ENCODE data around the gene OR2T11. TPM values are rescaled to one million over a fixed set of nuclear protein-coding genes. Genes with fewer than 3 reads are reported as not detected.
A peak's percentile ranks its signal among the peaks of the same experiment; 100 is the strongest.
"Not testable (repeated sequence)": the region's sequence is repeated elsewhere in the genome, so short reads cannot be mapped to it uniquely, and the experiment has no call there.

The OR2T11 gene
- total and polyA plus RNA-seq, 3 donors from 2014 or later = not detected

GRCh38 chr1:248590055-248590454 is 44.8 kb downstream of the OR2T11 start:
- WGBS, 2 donors = 59 to 74% methylated on average over 17 of the region's 17 CpGs

GRCh38 chr1:248589334-248589733 is 45.6 kb downstream of the OR2T11 start:
- H3K27ac ChIP-seq = no peak overlapping the region
- H3K9me3 ChIP-seq = no peaks in the 10 kb centered on the region
- H3K36me3 ChIP-seq (ENCODE audit: low read depth, missing control alignments) = no peaks in the 10 kb centered on the region
- 67 to 71% methylated on average over 3 of the region's 3 CpGs for WGBS, 2 donors
- no peak overlapping the region for H3K4me3 ChIP-seq
- no peaks in the 10 kb centered on the region for H3K4me1 ChIP-seq
- no peak for TF ChIP-seq CTCF (IDR thresholded peaks at IDR 0.05)
- TF ChIP-seq POLR2A (IDR thresholded peaks at IDR 0.05) = no peak
- no peak for DNase-seq
- no peaks in the 10 kb centered on the region for H3K27me3 ChIP-seq
- intact Hi-C loops (cut with DNase I; ENCODE audit: low total_unique reads) = no loop called here

More at GRCh38 chr1:248590055-248590454, 44.8 kb downstream of the OR2T11 start:
- TF ChIP-seq CTCF (IDR thresholded peaks at IDR 0.05) (no peak), POLR2A (IDR thresholded peaks at IDR 0.05) (no peak)
- Histone ChIP-seq H3K9me3 (no peaks in the 10 kb centered on the region), H3K4me1 (no peaks in the 10 kb centered on the region), H3K36me3 (ENCODE audit: low read depth, missing control alignments) (no peaks in the 10 kb centered on the region), H3K4me3 (peak overlapping the region in 1 of 2 donors; percentile 12), H3K27me3 (no peaks in the 10 kb centered on the region), H3K27ac (no peak overlapping the region)
- intact Hi-C loops (cut with DNase I; ENCODE audit: low total_unique reads) = no loop called here
- peak; percentile 17 for DNase-seq

GRCh38 chr1:248585266-248585665 is 49.6 kb downstream of the OR2T11 start:
- WGBS, 2 donors = 79 to 84% methylated on average over 3 of the region's 3 CpGs
- DNase-seq = no peak
- TF ChIP-seq CTCF (IDR thresholded peaks at IDR 0.05) = no peak
- no peak for TF ChIP-seq POLR2A (IDR thresholded peaks at IDR 0.05)
- H3K4me3 ChIP-seq = no peak overlapping the region
- no peak overlapping the region for H3K27ac ChIP-seq
- H3K4me1 ChIP-seq = no peaks in the 10 kb centered on the region
- H3K9me3 ChIP-seq = no peaks in the 10 kb centered on the region
- intact Hi-C loops (cut with DNase I; ENCODE audit: low total_unique reads) = no loop called here
- H3K27me3 ChIP-seq = no peaks in the 10 kb centered on the region
- no peaks in the 10 kb centered on the region for H3K36me3 ChIP-seq (ENCODE audit: low read depth, missing control alignments)

- no peak for TF ChIP-seq POLR2A (IDR thresholded peaks at IDR 0.05)
- TF ChIP-seq CTCF (IDR thresholded peaks at IDR 0.05) = no peak
These were observed 58.5 kb downstream of the OR2T11 start for GRCh38 chr1:248576260-248576980.

GRCh38 chr1:248574657-248575056 is 60.2 kb downstream of the OR2T11 start, which contains the start of gene OR2T34:
OR2T34 (minus strand) TSS chr1:248574757; CDS start chr1:248574757, 0 bp downstream.
- H3K9me3 ChIP-seq; H3K27ac ChIP-seq; H3K4me3 ChIP-seq; H3K36me3 ChIP-seq (ENCODE audit: low read depth, missing control alignments); intact Hi-C loops (cut with DNase I; ENCODE audit: low total_unique reads); H3K27me3 ChIP-seq; DNase-seq; H3K4me1 ChIP-seq: not testable (repeated sequence)
- WGBS, 2 donors = 85 to 90% methylated on average over 3 of the region's 3 CpGs

More at GRCh38 chr1:248576260-248576980, 58.5 kb downstream of the OR2T11 start:
- no peaks in the 10 kb centered on the region for H3K9me3 ChIP-seq
- no peaks in the 10 kb centered on the region for H3K27me3 ChIP-seq
- H3K4me1 ChIP-seq = no peaks in the 10 kb centered on the region
- intact Hi-C loops (cut with DNase I; ENCODE audit: low total_unique reads) = no loop called here
- no peak for DNase-seq
- whole genome bisulfite sequencing, 2 donors = 83 to 85% methylated on average over 9 of the region's 9 CpGs
- H3K36me3 ChIP-seq (ENCODE audit: low read depth, missing control alignments) = no peaks in the 10 kb centered on the region
- H3K27ac ChIP-seq = no peak overlapping the region
- no peak overlapping the region for H3K4me3 ChIP-seq

- DNase-seq; H3K4me1 ChIP-seq; H3K4me3 ChIP-seq; H3K27ac ChIP-seq; H3K36me3 ChIP-seq (ENCODE audit: low read depth, missing control alignments); H3K9me3 ChIP-seq; H3K27me3 ChIP-seq; intact Hi-C loops (cut with DNase I; ENCODE audit: low total_unique reads): not testable (repeated sequence)
- WGBS, 2 donors = 69 to 83% methylated on average over 2 to 5 of the region's 8 CpGs
These were observed 61.0 kb downstream of the OR2T11 start for GRCh38 chr1:248573856-248574255.

All from testis (tissue), 3 donors.